HEK293 (cell line): ENCODE data around the gene GRK5.

Experiments used
- CTCF ChIA-PET: fragments of 350-600 bp; formaldehyde crosslinking; extraction: SDS; loops from one replicate; lab custom pipeline; 2021; ENCODE audit warnings: antibody characterized with exemption; lab: Yijun Ruan, JAX
- POLR2A ChIA-PET: fragments of 300-600 bp; formaldehyde crosslinking; extraction: SDS; loops from one replicate; lab custom pipeline; 2020; ENCODE audit warnings: antibody characterized with exemption, inconsistent platforms; lab: Yijun Ruan, JAX
- H3K27ac ChIP-seq: fragments of 200-500 bp; sonication (Bioruptor generic); 2 replicates; pipeline ENCODE4 v1.5.1; 2014; ENCODE audit warnings: low read depth, low read length, control low read depth, inconsistent platforms; ENCODE audit errors: extremely low read depth
- H3K36me3 ChIP-seq, 2 experiments: fragments of 200-500 bp in 1 of 2; sonication (Bioruptor generic) in 1 of 2; 1 replicate in 1 of 2; 2 replicates in 1 of 2; pipeline ENCODE4 v1.5.1; 2014 to 2017; ENCODE audit warnings: inconsistent platforms in 2 of 2, low read length in 2 of 2; ENCODE audit not compliant: control insufficient read depth in 2 of 2, insufficient read depth in 1 of 2
- H3K4me1 ChIP-seq: fragments of 200-500 bp; sonication (Bioruptor generic); 2 replicates; pipeline ENCODE4 v1.5.1; 2014; ENCODE audit warnings: mild to moderate bottlenecking, low read length, inconsistent platforms; ENCODE audit not compliant: control insufficient read depth, insufficient read depth
- H3K4me3 ChIP-seq: 2 replicates; pipeline ENCODE4 v1.5.1; 2011; ENCODE audit warnings: low read depth, mild to moderate bottlenecking, control low read depth, low read length, moderate library complexity
- H3K9me3 ChIP-seq: fragments of 200-500 bp; sonication (Bioruptor generic); 2 replicates; pipeline ENCODE4 v1.5.1; 2014; ENCODE audit warnings: low read depth, low read length, inconsistent platforms; ENCODE audit not compliant: control insufficient read depth, insufficient read depth
- GLI2 ChIP-seq: fragments of 450-650 bp; formaldehyde crosslinking; IDR thresholded peaks from 2 replicates; pipeline ENCODE4; 2017; ENCODE audit warnings: missing biosample characterization, missing genetic modification characterization, low read depth, borderline replicate concordance
- GLIS1 ChIP-seq: fragments of 450-650 bp; formaldehyde crosslinking; IDR thresholded peaks from 2 replicates; pipeline ENCODE4 v1.5.1; 2016; ENCODE audit warnings: missing biosample characterization, missing genetic modification characterization
- SP7 ChIP-seq: fragments of 450-650 bp; formaldehyde crosslinking; IDR thresholded peaks from 2 replicates; pipeline ENCODE4 v1.5.1; 2016; ENCODE audit warnings: missing biosample characterization, missing genetic modification characterization
- ZNF175 ChIP-seq: fragments of 450-650 bp; formaldehyde crosslinking; IDR thresholded peaks from 2 replicates; pipeline ENCODE4 v1.5.1; 2016; ENCODE audit warnings: missing biosample characterization, missing genetic modification characterization
- ZNF221 ChIP-seq: fragments of 450-650 bp; formaldehyde crosslinking; IDR thresholded peaks from 2 replicates; pipeline ENCODE4 v1.5.1; 2017; ENCODE audit warnings: missing biosample characterization, missing genetic modification characterization, borderline replicate concordance
- ZNF239 ChIP-seq: fragments of 450-650 bp; formaldehyde crosslinking; IDR thresholded peaks from 2 replicates; pipeline ENCODE4 v1.5.1; 2016; ENCODE audit warnings: missing biosample characterization, missing genetic modification characterization
- ZNF24 ChIP-seq: fragments of 450-650 bp; formaldehyde crosslinking; IDR thresholded peaks from 2 replicates; pipeline ENCODE4 v1.5.1; 2016; ENCODE audit warnings: missing biosample characterization, missing genetic modification characterization
- ZNF266 ChIP-seq: fragments of 450-650 bp; formaldehyde crosslinking; IDR thresholded peaks from 2 replicates; pipeline ENCODE4 v1.5.1; 2016; ENCODE audit warnings: missing biosample characterization, missing genetic modification characterization, low read depth
- ZNF366 ChIP-seq: fragments of 450-650 bp; formaldehyde crosslinking; conservative IDR thresholded peaks from 2 replicates; pipeline ENCODE4 v1.5.1; 2016; ENCODE audit warnings: missing biosample characterization, missing genetic modification characterization
- ZNF404 ChIP-seq: fragments of 450-650 bp; formaldehyde crosslinking; IDR thresholded peaks from 2 replicates; pipeline ENCODE4 v1.5.1; 2017; ENCODE audit warnings: missing biosample characterization, missing genetic modification characterization
- ZNF423 ChIP-seq: fragments of 450-650 bp; formaldehyde crosslinking; IDR thresholded peaks from 2 replicates; pipeline ENCODE4 v1.5.1; 2016; ENCODE audit warnings: missing biosample characterization, missing genetic modification characterization
- ZNF510 ChIP-seq: fragments of 450-650 bp; formaldehyde crosslinking; IDR thresholded peaks from 2 replicates; pipeline ENCODE4 v1.5.1; 2018; ENCODE audit warnings: mild to moderate bottlenecking, missing genetic modification characterization, missing biosample characterization; ENCODE audit not compliant: insufficient replicate concordance
- ZNF660 ChIP-seq: fragments of 450-650 bp; IDR thresholded peaks from 2 replicates; pipeline ENCODE4 v1.5.1; 2018; ENCODE audit warnings: missing biosample characterization, mild to moderate bottlenecking, missing genetic modification characterization
- ZNF776 ChIP-seq: fragments of 450-650 bp; formaldehyde crosslinking; IDR thresholded peaks from 2 replicates; pipeline ENCODE4 v1.5.0; 2017; ENCODE audit warnings: missing biosample characterization, missing genetic modification characterization, borderline replicate concordance
- TF ChIP-seq, protein P1 (sequence below): fragments of 450-650 bp; formaldehyde crosslinking; IDR thresholded peaks from 2 replicates; pipeline ENCODE4 v1.5.1; 2016; ENCODE audit warnings: missing biosample characterization, missing genetic modification characterization
- TF ChIP-seq, protein P2 (sequence below): fragments of 450-650 bp; formaldehyde crosslinking; IDR thresholded peaks from 2 replicates; pipeline ENCODE4 v1.5.1; 2016; ENCODE audit warnings: missing biosample characterization, missing genetic modification characterization
- TF ChIP-seq, protein P3 (sequence below): fragments of 450-650 bp; formaldehyde crosslinking; IDR thresholded peaks from 2 replicates; pipeline ENCODE4 v1.5.1; 2016; ENCODE audit warnings: missing biosample characterization, missing genetic modification characterization
- TF ChIP-seq, protein P4 (sequence below): fragments of 450-650 bp; formaldehyde crosslinking; IDR thresholded peaks from 2 replicates; pipeline ENCODE4 v1.5.1; 2016; ENCODE audit warnings: missing biosample characterization, missing genetic modification characterization
- TF ChIP-seq, protein P5 (sequence below): fragments of 450-650 bp; formaldehyde crosslinking; IDR thresholded peaks from 2 replicates; pipeline ENCODE4 v1.5.1; 2017; ENCODE audit warnings: missing biosample characterization, missing genetic modification characterization

The GRK5 gene

DNA sequence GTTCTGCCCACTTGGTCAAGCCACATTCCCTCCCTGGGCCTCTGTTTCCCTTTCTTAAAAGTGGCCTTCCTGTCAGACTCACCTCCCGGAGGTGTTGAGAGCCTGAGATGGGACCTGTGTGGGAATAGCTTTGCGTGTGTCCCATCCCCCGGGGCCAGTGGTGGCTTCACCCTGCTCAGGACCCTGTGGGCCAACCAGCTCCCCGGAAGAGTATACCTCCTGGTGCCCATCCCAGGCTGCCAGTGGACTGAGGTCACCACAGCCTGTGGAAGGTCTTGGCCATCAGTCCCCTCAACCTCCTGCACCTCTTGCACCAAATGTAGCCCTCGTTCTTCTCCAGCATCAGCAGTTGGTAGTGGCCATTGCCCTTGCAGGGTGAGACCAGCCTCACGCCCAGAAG is 190.0 kb downstream of the GRK5 start (continued):
- TF ChIP-seq, protein P1, sequence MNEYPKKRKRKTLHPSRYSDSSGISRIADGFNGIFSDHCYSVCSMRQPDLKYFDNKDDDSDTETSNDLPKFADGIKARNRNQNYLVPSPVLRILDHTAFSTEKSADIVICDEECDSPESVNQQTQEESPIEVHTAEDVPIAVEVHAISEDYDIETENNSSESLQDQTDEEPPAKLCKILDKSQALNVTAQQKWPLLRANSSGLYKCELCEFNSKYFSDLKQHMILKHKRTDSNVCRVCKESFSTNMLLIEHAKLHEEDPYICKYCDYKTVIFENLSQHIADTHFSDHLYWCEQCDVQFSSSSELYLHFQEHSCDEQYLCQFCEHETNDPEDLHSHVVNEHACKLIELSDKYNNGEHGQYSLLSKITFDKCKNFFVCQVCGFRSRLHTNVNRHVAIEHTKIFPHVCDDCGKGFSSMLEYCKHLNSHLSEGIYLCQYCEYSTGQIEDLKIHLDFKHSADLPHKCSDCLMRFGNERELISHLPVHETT (tag by site-specific recombination) = no peak
- TF ChIP-seq, protein P2, sequence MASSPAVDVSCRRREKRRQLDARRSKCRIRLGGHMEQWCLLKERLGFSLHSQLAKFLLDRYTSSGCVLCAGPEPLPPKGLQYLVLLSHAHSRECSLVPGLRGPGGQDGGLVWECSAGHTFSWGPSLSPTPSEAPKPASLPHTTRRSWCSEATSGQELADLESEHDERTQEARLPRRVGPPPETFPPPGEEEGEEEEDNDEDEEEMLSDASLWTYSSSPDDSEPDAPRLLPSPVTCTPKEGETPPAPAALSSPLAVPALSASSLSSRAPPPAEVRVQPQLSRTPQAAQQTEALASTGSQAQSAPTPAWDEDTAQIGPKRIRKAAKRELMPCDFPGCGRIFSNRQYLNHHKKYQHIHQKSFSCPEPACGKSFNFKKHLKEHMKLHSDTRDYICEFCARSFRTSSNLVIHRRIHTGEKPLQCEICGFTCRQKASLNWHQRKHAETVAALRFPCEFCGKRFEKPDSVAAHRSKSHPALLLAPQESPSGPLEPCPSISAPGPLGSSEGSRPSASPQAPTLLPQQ = no peak

DNA sequence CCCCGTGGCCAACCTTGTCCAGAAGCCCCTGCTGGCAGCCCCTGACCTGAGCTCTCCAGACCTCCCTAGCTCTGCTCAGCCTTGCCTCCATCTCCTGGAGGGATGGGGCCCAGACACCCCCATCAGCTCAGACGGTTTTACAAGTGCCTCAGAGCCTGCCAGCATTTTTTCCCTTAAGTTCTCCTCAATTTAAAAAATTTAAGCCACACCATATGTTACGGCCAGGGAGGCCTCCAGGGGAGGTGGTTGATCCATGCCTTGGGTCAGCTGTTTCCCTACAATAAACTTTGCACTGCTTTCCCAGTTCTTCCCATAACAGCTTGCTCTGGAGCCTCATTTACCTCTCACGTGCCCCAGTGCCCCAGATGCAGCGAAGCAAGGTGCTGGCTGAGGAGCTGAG is 191.6 kb downstream of the GRK5 start:
- H3K36me3 ChIP-seq = no peaks in the 10 kb centered on the region
- no peak for TF ChIP-seq ZNF221 (tag by site-specific recombination)
- peak; percentile 30; the same call in 1 of the 2 replicates for TF ChIP-seq GLIS1 (tag by site-specific recombination)
- no peak overlapping the region for H3K4me3 ChIP-seq
- ChIA-PET CTCF (no interaction called here), POLR2A (no interaction called here)
- no peaks in the 10 kb centered on the region for H3K4me1 ChIP-seq
- H3K27ac ChIP-seq = no peak overlapping the region
- H3K9me3 ChIP-seq = no peaks in the 10 kb centered on the region

DNA sequence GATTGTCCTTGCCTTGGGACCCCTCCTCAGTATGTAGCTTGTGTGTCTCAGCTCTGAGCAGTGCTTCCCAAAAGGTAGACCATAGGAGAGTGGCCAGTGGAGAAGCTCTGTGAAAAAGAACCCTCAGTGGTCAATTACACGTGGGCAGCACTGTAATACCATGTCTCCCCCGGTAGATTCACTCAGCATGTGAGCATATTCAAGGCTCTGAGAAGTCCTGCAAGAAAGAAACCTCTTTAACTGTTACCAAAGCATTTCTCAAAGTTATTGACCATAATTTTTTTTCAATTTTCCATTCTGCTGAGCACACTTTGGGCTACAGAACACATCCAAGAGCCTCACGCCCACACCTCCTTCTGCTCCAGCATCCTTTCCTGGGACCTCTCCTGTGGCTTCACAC is 192.1 kb downstream of the GRK5 start:
- Histone ChIP-seq H3K4me1 (no peaks in the 10 kb centered on the region), H3K9me3 (no peaks in the 10 kb centered on the region), H3K4me3 (no peak overlapping the region), H3K27ac (no peak overlapping the region), H3K36me3 (no peaks in the 10 kb centered on the region)
- ChIA-PET CTCF (interaction anchor here (1.5 kb wide), 1 partner anchor 193 kb away, joined by 4 read pairs; no protein-coding TSS in a partner anchor), POLR2A (no interaction called here)
- TF ChIP-seq ZNF404 = no peak
- no peak for TF ChIP-seq ZNF423 (tag by site-specific recombination)
- no peak for TF ChIP-seq GLI2 (tag by site-specific recombination)
- peak; percentile 96 for TF ChIP-seq ZNF239 (tag by site-specific recombination)
- no peak for TF ChIP-seq ZNF266 (tag by site-specific recombination)
- no peak for TF ChIP-seq ZNF175 (tag by site-specific recombination)
- TF ChIP-seq ZNF510 (tag by site-specific recombination) = no peak

DNA sequence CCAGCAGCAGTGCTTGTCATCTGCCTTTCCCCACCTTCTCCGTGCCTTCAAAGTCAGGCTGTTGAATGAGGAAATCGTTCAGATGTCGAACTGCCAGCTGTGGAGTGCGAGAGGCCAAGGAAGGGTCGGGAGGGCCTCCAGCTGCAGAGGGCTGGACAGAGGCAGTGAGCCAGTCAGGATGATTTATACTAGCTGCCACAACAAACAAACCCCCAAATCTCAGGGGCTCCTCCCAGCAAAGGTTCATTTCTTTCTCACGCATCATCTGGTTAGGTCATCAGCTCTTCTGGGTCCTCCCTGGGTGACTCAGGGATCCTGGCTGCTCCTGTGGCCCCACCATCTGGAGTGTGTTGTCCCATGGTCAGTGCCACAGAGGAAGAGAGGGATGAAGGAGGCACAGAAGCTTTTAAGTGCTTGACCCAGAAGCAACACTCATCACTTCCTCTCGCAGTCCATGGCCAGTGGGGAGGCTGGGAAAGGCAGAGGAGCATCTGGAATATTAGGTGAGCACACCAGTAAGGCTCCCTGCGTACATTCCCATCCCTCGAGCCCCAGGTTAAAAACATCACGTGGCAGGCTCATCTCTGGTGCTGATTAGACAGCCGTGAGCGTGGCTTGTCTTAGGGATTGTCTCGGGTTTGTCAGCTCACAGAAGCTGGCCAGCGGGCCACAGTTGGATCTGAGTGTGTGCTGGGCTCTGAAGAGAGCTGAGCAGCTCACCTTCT is 194.5 kb downstream of the GRK5 start:
- CTCF ChIA-PET = interaction anchor here (0.6 to 1.4 kb wide), 5 partner anchors 12 to 1179 kb away, joined by 3 to 4 read pairs (median 4); no protein-coding TSS in a partner anchor
- TF ChIP-seq ZNF366 (tag by site-specific recombination) = peak; percentile 80
- 0 out of 2 replicates have a peak, but pooled peaks have one; percentile 54 for TF ChIP-seq ZNF660 (tag by site-specific recombination)
- TF ChIP-seq, protein P3, sequence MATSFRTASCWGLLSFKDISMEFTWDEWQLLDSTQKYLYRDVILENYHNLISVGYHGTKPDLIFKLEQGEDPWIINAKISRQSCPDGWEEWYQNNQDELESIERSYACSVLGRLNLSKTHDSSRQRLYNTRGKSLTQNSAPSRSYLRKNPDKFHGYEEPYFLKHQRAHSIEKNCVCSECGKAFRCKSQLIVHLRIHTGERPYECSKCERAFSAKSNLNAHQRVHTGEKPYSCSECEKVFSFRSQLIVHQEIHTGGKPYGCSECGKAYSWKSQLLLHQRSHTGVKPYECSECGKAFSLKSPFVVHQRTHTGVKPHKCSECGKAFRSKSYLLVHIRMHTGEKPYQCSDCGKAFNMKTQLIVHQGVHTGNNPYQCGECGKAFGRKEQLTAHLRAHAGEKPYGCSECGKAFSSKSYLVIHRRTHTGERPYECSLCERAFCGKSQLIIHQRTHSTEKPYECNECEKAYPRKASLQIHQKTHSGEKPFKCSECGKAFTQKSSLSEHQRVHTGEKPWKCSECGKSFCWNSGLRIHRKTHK = no peak
- TF ChIP-seq, protein P4, sequence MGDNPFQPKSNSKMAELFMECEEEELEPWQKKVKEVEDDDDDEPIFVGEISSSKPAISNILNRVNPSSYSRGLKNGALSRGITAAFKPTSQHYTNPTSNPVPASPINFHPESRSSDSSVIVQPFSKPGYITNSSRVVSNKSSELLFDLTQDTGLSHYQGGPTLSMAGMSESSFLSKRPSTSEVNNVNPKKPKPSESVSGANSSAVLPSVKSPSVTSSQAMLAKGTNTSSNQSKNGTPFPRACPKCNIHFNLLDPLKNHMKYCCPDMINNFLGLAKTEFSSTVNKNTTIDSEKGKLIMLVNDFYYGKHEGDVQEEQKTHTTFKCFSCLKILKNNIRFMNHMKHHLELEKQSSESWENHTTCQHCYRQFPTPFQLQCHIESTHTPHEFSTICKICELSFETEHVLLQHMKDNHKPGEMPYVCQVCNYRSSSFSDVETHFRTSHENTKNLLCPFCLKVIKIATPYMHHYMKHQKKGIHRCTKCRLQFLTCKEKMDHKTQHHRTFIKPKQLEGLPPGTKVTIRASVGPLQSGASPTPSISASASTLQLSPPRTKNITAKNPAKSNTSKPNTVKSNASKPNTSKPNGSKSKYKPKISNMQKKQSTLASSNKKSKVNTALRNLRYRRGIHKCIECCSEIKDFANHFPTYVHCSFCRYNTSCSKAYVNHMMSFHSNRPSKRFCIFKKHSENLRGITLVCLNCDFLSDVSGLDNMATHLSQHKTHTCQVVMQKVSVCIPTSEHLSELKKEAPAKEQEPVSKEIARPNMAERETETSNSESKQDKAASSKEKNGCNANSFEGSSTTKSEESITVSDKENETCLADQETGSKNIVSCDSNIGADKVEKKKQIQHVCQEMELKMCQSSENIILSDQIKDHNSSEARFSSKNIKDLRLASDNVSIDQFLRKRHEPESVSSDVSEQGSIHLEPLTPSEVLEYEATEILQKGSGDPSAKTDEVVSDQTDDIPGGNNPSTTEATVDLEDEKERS (tag by site-specific recombination) = peak; percentile 25; the same call in 1 of the 2 replicates
- TF ChIP-seq, protein P5, sequence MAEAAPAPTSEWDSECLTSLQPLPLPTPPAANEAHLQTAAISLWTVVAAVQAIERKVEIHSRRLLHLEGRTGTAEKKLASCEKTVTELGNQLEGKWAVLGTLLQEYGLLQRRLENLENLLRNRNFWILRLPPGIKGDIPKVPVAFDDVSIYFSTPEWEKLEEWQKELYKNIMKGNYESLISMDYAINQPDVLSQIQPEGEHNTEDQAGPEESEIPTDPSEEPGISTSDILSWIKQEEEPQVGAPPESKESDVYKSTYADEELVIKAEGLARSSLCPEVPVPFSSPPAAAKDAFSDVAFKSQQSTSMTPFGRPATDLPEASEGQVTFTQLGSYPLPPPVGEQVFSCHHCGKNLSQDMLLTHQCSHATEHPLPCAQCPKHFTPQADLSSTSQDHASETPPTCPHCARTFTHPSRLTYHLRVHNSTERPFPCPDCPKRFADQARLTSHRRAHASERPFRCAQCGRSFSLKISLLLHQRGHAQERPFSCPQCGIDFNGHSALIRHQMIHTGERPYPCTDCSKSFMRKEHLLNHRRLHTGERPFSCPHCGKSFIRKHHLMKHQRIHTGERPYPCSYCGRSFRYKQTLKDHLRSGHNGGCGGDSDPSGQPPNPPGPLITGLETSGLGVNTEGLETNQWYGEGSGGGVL (tag by site-specific recombination) = 0 out of 2 replicates have a peak, but pooled peaks have one; percentile 20
- TF ChIP-seq ZNF776 = no peak
- TF ChIP-seq SP7 = peak; percentile 58; the same call in 1 of the 2 replicates
- TF ChIP-seq ZNF24 = peak; percentile 44; the same call in 1 of the 2 replicates

More for the DNA sequence above, 194.5 kb downstream of the GRK5 start:
- H3K36me3 ChIP-seq = no peaks in the 10 kb centered on the region
- POLR2A ChIA-PET = interaction anchor here (0.5 kb wide), 1 partner anchor 48 kb away, joined by 4 read pairs; no protein-coding TSS in a partner anchor
- H3K9me3 ChIP-seq = no peaks in the 10 kb centered on the region
- no peak overlapping the region for H3K27ac ChIP-seq
- no peak overlapping the region for H3K4me3 ChIP-seq
- no peaks in the 10 kb centered on the region for H3K4me1 ChIP-seq
